Tibial nerve (tissue), 4 donors: Measurements from ENCODE around the gene FAM216A.

ENCODE experiments used
- CTCF ChIP-seq, 5 experiments: fragments of 200-600 bp in 3 of 5; fragments of 450-650 bp in 2 of 5; sonication (generic) in 3 of 5; IDR thresholded peaks; one replicate each; pipeline ENCODE4 v1.5.1; 2016 to 2019; ENCODE audit warnings: antibody characterized with exemption in 5 of 5, mild to moderate bottlenecking in 3 of 5, moderate library complexity in 2 of 5
- EP300 ChIP-seq, 2 donors: sonication (generic); formaldehyde crosslinking; IDR thresholded peaks; one replicate each; pipeline ENCODE4 v1.6.1; 2017; ENCODE audit warnings: antibody characterized with exemption in 2 of 2, mild to moderate bottlenecking in 1 of 2
- POLR2A ChIP-seq, 2 donors: fragments of 450-650 bp; IDR thresholded peaks; one replicate each; pipeline ENCODE4 v1.6.1; 2017; ENCODE audit warnings: antibody characterized with exemption in 2 of 2, mild to moderate bottlenecking in 2 of 2, moderate library complexity in 2 of 2

- TF ChIP-seq EP300 (IDR thresholded peaks at IDR 0.05) (no peak), CTCF (IDR thresholded peaks at IDR 0.05) (no peak), POLR2A (IDR thresholded peaks at IDR 0.05) (no peak)
These were observed 42.2 kb upstream of the FAM216A start for GRCh38 chr12:110426406-110426805.
